MV-4-11 (cell line): ENCODE data around the gene FAM200A.
A peak's percentile ranks its signal among the peaks of the same experiment; 100 is the strongest.
"Not testable (repeated sequence)": the region's sequence is repeated elsewhere in the genome, so short reads cannot be mapped to it uniquely, and the experiment has no call there.

Experiments used
- DNase-seq: peaks from one replicate; lab custom pipeline; 2025; lab: John Stamatoyannopoulos, UW

Gene FAM200A

GRCh38 chr7:99559175-99559915 lies 7.4 kb upstream of the FAM200A start:
- no peak for DNase-seq

GRCh38 chr7:99558306-99559174 lies 6.6 kb upstream of the FAM200A start, which contains the start of gene ZNF655:
Gene ZNF655 (plus strand): TSS chr7:99558642. CDS start chr7:99560560, 1,918 bp downstream.
- DNase-seq, result peak; percentile 72

- DNase-seq, result no peak
These were observed 6.0 kb upstream of the FAM200A start for GRCh38 chr7:99557940-99558305.

- no peak for DNase-seq
These were observed 5.3 kb upstream of the FAM200A start for GRCh38 chr7:99557196-99557607.

- DNase-seq, result peak; percentile 9
These were observed 3.0 kb upstream of the FAM200A start for GRCh38 chr7:99554939-99555338.

- DNase-seq, result no peak
These were observed 1.1 kb upstream of the FAM200A start for GRCh38 chr7:99553039-99553438.

- DNase-seq, result no peak
These were observed 580 bp downstream of the FAM200A start for GRCh38 chr7:99551334-99551733.

- not testable (repeated sequence) for DNase-seq
These were observed 2.4 kb downstream of the FAM200A start for GRCh38 chr7:99549545-99549944.

GRCh38 chr7:99545308-99545707 lies 6.6 kb downstream of the FAM200A start:
- peak; percentile 69 for DNase-seq

GRCh38 chr7:99543916-99544315 lies 8.0 kb downstream of the FAM200A start:
- no peak for DNase-seq

GRCh38 chr7:99543081-99543671 lies 8.7 kb downstream of the FAM200A start:
- DNase-seq, result no peak

GRCh38 chr7:99541212-99541611 lies 10.7 kb downstream of the FAM200A start:
- no peak for DNase-seq

GRCh38 chr7:99540542-99540941 lies 11.4 kb downstream of the FAM200A start:
- no peak for DNase-seq

- no peak for DNase-seq
These were observed 12.6 kb downstream of the FAM200A start for GRCh38 chr7:99539213-99539811.

GRCh38 chr7:99535667-99536066 lies 16.2 kb downstream of the FAM200A start:
- DNase-seq, result no peak

GRCh38 chr7:99531354-99531765 lies 20.6 kb downstream of the FAM200A start:
- DNase-seq, result no peak

GRCh38 chr7:99525713-99526440 lies 26.0 kb downstream of the FAM200A start:
- DNase-seq, result no peak

GRCh38 chr7:99521399-99521798 lies 30.5 kb downstream of the FAM200A start:
- DNase-seq, result no peak

GRCh38 chr7:99514050-99514449 lies 37.9 kb downstream of the FAM200A start:
- no peak for DNase-seq

- DNase-seq, result no peak
These were observed 46.6 kb downstream of the FAM200A start for GRCh38 chr7:99505324-99505662.

- peak; percentile 92 for DNase-seq
These were observed 47.2 kb downstream of the FAM200A start, which contains the start of gene ZKSCAN5 for GRCh38 chr7:99504603-99505323. Gene ZKSCAN5 (plus strand): TSS chr7:99504662. CDS start chr7:99506045, 1,383 bp downstream.
